ENCODE measurements around the gene AMOTL2. TPM values are rescaled to one million over a fixed set of nuclear protein-coding genes. Genes with fewer than 3 reads are reported as not detected.

The AMOTL2 gene
- total and polyA plus RNA-seq, 4 donors: 4.2 to 16.7 (median 9.4) TPM

DNA sequence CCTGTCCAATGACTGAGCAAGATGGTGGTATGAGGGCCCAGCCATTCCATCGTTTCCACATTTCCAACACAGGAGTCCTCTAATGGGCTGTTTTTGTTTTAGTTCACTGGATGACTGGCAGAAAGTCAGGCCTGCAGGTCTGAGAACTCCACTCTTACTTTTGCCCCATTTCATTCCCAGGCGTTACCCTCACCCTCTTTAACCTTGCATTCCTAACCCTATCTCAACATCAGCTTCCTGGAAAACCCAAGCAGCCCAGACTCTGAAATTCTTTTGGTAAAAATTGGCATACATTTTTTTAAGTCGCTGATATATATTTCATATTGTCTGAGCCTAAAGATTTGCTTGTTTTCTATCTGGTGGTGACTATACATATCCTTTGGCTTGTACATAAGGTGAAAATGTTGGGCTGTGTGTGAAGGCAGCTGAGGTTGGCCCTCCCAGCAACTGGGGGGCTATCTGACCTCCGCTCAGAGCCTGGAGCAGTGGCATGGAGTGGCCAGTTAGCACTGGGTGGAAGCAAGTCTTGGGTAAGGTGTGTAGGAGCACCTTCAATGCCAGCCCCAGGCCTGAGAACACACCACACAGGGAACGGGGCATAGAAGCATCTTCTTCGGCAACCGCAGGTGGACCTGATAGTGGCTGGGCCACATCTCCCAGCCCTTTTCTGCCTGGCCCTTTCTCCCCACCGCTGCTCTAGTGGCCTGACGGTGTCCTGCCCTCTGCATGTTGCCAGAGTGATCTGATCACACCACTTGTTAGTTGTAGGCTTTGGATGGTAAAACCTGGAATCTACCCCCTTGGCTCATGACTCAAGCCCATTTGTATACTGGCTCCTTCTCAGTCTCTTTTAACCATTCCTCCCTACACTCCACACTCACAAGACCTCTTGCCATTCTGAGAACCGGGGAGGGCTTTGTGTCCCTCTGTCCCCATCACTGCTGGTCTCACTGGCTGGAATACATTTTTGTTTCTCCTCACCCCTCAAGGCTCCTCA is 50.0 kb downstream of the AMOTL2 start (continued):
- TF ChIP-seq TAF1 (conservative IDR thresholded peaks at IDR 0.05): no peak

DNA sequence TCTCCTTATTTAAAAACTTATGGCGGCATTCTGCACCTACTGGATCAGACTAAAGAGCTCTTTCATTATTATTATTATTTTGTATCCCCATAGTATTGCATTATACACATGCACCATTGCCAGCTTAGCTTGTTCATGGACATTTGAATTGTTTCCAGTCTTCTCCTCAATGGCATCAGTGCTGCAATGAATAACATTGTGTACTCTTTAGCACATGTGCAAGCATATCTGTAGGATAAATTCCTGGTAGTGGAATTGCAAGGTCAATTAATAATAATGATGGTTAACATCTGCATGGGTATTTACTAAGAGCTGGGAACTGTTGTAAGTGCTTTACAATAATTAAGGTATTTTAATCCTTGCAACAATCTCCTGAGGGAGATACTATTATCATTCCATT is 52.0 kb downstream of the AMOTL2 start:
- no peak for DNase-seq (ENCODE audit: low spot score)
- H3K9me3 ChIP-seq (ENCODE audit: control insufficient read depth in 4 of 4, low read length in 3 of 4): no peaks in the 10 kb centered on the region
- no peak overlapping the region for H3K27ac ChIP-seq (ENCODE audit: low read depth in 1 of 2, low read length in 2 of 2)
- H3K27me3 ChIP-seq (ENCODE audit: control insufficient read depth in 4 of 4, insufficient read depth in 4 of 4, low read length in 3 of 4): no peaks in the 10 kb centered on the region
- H3K9ac ChIP-seq (ENCODE audit: low read depth in 1 of 2, low read length in 2 of 2): no peak overlapping the region
- H3K4me1 ChIP-seq (ENCODE audit: control insufficient read depth in 4 of 4, insufficient read depth in 4 of 4, low read length in 3 of 4): peaks cover 0 to 3% (median 2%) of the 10 kb centered on the region in 4 donors
- TF ChIP-seq GABPA (IDR thresholded peaks at IDR 0.05 in 1 of 2, conservative IDR thresholded peaks at IDR 0.05 in 1 of 2): no peak
- TF ChIP-seq, protein P1, sequence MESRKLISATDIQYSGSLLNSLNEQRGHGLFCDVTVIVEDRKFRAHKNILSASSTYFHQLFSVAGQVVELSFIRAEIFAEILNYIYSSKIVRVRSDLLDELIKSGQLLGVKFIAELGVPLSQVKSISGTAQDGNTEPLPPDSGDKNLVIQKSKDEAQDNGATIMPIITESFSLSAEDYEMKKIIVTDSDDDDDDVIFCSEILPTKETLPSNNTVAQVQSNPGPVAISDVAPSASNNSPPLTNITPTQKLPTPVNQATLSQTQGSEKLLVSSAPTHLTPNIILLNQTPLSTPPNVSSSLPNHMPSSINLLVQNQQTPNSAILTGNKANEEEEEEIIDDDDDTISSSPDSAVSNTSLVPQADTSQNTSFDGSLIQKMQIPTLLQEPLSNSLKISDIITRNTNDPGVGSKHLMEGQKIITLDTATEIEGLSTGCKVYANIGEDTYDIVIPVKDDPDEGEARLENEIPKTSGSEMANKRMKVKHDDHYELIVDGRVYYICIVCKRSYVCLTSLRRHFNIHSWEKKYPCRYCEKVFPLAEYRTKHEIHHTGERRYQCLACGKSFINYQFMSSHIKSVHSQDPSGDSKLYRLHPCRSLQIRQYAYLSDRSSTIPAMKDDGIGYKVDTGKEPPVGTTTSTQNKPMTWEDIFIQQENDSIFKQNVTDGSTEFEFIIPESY (IDR thresholded peaks at IDR 0.05): no peak
- TF ChIP-seq NR2F2 (IDR thresholded peaks at IDR 0.05): no peak
- TF ChIP-seq RAD21 (IDR thresholded peaks at IDR 0.05): no peak
- no peak for TF ChIP-seq HNF4G (IDR thresholded peaks at IDR 0.05)
- no peak for TF ChIP-seq RXRA (IDR thresholded peaks at IDR 0.05)
- TF ChIP-seq TAF1 (conservative IDR thresholded peaks at IDR 0.05): no peak
- peaks cover 0 to 1% (median 0%) of the 10 kb centered on the region in 4 donors for H3K36me3 ChIP-seq (ENCODE audit: control insufficient read depth in 4 of 4, insufficient read depth in 3 of 4, low read depth in 1 of 4, low read length in 3 of 4)
- WGBS: 95% methylated on average over 1 of the region's 1 CpG
- H3K4me3 ChIP-seq (ENCODE audit: low read depth in 1 of 3, low read length in 3 of 3): no peak overlapping the region

DNA sequence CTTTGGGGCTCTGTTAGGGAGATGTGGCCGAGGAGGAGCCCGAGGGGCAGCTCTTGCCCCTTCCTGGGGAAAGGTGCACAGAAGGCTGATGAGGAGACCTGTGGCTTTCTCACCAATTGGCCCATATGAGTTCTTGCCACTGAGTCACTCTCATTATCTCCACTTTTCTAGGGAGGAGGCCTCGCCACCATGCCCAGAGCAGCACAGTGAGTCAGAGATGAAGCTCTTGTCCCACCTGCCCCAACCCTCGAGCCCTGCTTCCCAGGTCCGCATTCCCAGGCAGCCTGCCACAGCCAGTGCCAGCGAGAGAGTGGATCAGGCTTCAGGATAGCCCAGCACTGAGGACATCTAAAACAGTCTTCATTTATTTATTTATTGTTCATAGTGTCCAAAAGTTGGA is 53.5 kb downstream of the AMOTL2 start:
- DNase-seq (ENCODE audit: low spot score): no peak
- Histone ChIP-seq H3K27me3 (ENCODE audit: control insufficient read depth in 4 of 4, insufficient read depth in 4 of 4, low read length in 3 of 4) (no peaks in the 10 kb centered on the region), H3K4me3 (ENCODE audit: low read depth in 1 of 3, low read length in 3 of 3) (no peak overlapping the region), H3K36me3 (ENCODE audit: control insufficient read depth in 4 of 4, insufficient read depth in 3 of 4, low read depth in 1 of 4, low read length in 3 of 4) (no peaks in the 10 kb centered on the region), H3K27ac (ENCODE audit: low read depth in 1 of 2, low read length in 2 of 2) (no peak overlapping the region), H3K9ac (ENCODE audit: low read depth in 1 of 2, low read length in 2 of 2) (no peak overlapping the region), H3K9me3 (ENCODE audit: control insufficient read depth in 4 of 4, low read length in 3 of 4) (no peaks in the 10 kb centered on the region), H3K4me1 (ENCODE audit: control insufficient read depth in 4 of 4, insufficient read depth in 4 of 4, low read length in 3 of 4) (peaks cover 0 to under 1% (median 0%) of the 10 kb centered on the region in 4 donors)
- TF ChIP-seq, protein P2, sequence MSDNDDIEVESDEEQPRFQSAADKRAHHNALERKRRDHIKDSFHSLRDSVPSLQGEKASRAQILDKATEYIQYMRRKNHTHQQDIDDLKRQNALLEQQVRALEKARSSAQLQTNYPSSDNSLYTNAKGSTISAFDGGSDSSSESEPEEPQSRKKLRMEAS (IDR thresholded peaks at IDR 0.05): no peak
- TF ChIP-seq, protein P3, sequence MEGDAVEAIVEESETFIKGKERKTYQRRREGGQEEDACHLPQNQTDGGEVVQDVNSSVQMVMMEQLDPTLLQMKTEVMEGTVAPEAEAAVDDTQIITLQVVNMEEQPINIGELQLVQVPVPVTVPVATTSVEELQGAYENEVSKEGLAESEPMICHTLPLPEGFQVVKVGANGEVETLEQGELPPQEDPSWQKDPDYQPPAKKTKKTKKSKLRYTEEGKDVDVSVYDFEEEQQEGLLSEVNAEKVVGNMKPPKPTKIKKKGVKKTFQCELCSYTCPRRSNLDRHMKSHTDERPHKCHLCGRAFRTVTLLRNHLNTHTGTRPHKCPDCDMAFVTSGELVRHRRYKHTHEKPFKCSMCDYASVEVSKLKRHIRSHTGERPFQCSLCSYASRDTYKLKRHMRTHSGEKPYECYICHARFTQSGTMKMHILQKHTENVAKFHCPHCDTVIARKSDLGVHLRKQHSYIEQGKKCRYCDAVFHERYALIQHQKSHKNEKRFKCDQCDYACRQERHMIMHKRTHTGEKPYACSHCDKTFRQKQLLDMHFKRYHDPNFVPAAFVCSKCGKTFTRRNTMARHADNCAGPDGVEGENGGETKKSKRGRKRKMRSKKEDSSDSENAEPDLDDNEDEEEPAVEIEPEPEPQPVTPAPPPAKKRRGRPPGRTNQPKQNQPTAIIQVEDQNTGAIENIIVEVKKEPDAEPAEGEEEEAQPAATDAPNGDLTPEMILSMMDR (IDR thresholded peaks at IDR 0.05; ENCODE audit: low read depth, low read length, missing input control): no peak
- TF ChIP-seq, protein P1 (IDR thresholded peaks at IDR 0.05): no peak
- TF ChIP-seq EGR1 (IDR thresholded peaks at IDR 0.05; ENCODE audit: low read depth in 2 of 2): no peak
- TF ChIP-seq TAF1 (conservative IDR thresholded peaks at IDR 0.05): no peak
- TF ChIP-seq SP1 (IDR thresholded peaks at IDR 0.05): no peak
- no peak for TF ChIP-seq NR2F2 (IDR thresholded peaks at IDR 0.05)
- no peak for TF ChIP-seq RXRA (IDR thresholded peaks at IDR 0.05)
- no peak for TF ChIP-seq GABPA (IDR thresholded peaks at IDR 0.05 in 1 of 2, conservative IDR thresholded peaks at IDR 0.05 in 1 of 2)
- TF ChIP-seq JUND (IDR thresholded peaks at IDR 0.05): no peak
- TF ChIP-seq, protein P4, sequence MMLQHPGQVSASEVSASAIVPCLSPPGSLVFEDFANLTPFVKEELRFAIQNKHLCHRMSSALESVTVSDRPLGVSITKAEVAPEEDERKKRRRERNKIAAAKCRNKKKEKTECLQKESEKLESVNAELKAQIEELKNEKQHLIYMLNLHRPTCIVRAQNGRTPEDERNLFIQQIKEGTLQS (IDR thresholded peaks at IDR 0.05): no peak
- TF ChIP-seq HNF4A (conservative IDR thresholded peaks at IDR 0.05): no peak
- no peak for TF ChIP-seq HNF4G (IDR thresholded peaks at IDR 0.05)
- TF ChIP-seq FOXA1 (IDR thresholded peaks at IDR 0.05): no peak
- TF ChIP-seq YY1 (IDR thresholded peaks at IDR 0.05): no peak
- WGBS: 94% methylated on average over 6 of the region's 6 CpGs
